Endometrial microvascular endothelial cells (primary cell): ENCODE data around the gene CAMSAP2. TPM values are rescaled to one million over a fixed set of nuclear protein-coding genes. Genes with fewer than 3 reads are reported as not detected.

Source experiments
- in situ Hi-C: cut with HindIII; loops from 2 replicates; pipeline ENCODE4 v1.10.0; 2017; ENCODE audit warnings: low sequenced_read_pairs, low pct_unique_long_range_greater_than_20kb; ENCODE audit errors: inconsistent ontology term
- total RNA-seq: library from RNA; depleted of rRNA; stranded (reverse); fragments of >200 nt; gene quantifications from one replicate; pipeline ENCODE4 v1.2.3, GENCODE V29; 2015; ENCODE audit errors: inconsistent ontology term

CAMSAP2 gene
- total RNA-seq, 1 donor from 2014 or later, result 20.3 TPM

- in situ Hi-C loops, result no loop called here
Observed at GRCh38 chr1:200890818-200891773, 152.4 kb downstream of the CAMSAP2 start.

- in situ Hi-C loops, result no loop called here
Observed at GRCh38 chr1:200891774-200892157, 153.1 kb downstream of the CAMSAP2 start.

GRCh38 chr1:200892546-200892945, 153.9 kb downstream of the CAMSAP2 start:
- in situ Hi-C loops, result no loop called here

- in situ Hi-C loops, result no loop called here
Observed at GRCh38 chr1:200892958-200893357, 154.3 kb downstream of the CAMSAP2 start.

GRCh38 chr1:200893411-200893901, 154.8 kb downstream of the CAMSAP2 start:
- in situ Hi-C loops, result no loop called here

- in situ Hi-C loops, result no loop called here
Observed at GRCh38 chr1:200894712-200895442, 156.2 kb downstream of the CAMSAP2 start, which contains the start of gene INAVA. TSS of gene INAVA (plus strand) at chr1:200894900. CDS start at chr1:200898401, 3,501 bp downstream.

GRCh38 chr1:200895443-200895789, 156.7 kb downstream of the CAMSAP2 start:
- in situ Hi-C loops, result no loop called here

GRCh38 chr1:200895801-200896530, 157.3 kb downstream of the CAMSAP2 start:
- in situ Hi-C loops, result no loop called here

- in situ Hi-C loops, result no loop called here
Observed at GRCh38 chr1:200896531-200897196, 158.0 kb downstream of the CAMSAP2 start.

GRCh38 chr1:200897259-200897658, 158.6 kb downstream of the CAMSAP2 start:
- in situ Hi-C loops, result no loop called here

GRCh38 chr1:200899015-200899386, 160.3 kb downstream of the CAMSAP2 start:
- in situ Hi-C loops, result no loop called here

- in situ Hi-C loops, result no loop called here
Observed at GRCh38 chr1:200899451-200899915, 160.8 kb downstream of the CAMSAP2 start.

- in situ Hi-C loops, result no loop called here
Observed at GRCh38 chr1:200899954-200900867, 161.5 kb downstream of the CAMSAP2 start.

GRCh38 chr1:200900877-200901276, 162.2 kb downstream of the CAMSAP2 start:
- in situ Hi-C loops, result no loop called here

- in situ Hi-C loops, result no loop called here
Observed at GRCh38 chr1:200901350-200901749, 162.7 kb downstream of the CAMSAP2 start.

- in situ Hi-C loops, result no loop called here
Observed at GRCh38 chr1:200901796-200902444, 163.2 kb downstream of the CAMSAP2 start.

GRCh38 chr1:200903793-200904192, 165.1 kb downstream of the CAMSAP2 start:
- in situ Hi-C loops, result no loop called here
